Immature natural killer cell (primary cell): Measurements from ENCODE around the gene PPP1R17. TPM values are rescaled to one million over a fixed set of nuclear protein-coding genes. Genes with fewer than 3 reads are reported as not detected.

Experiments used
- DNase-seq, 3 donors: peaks; one replicate each; pipeline ENCODE4 v3.0.0; 2022; ENCODE audit warnings: mixed read lengths in 1 of 3
- H3K27ac Mint-ChIP-seq, 6 donors: one replicate each; pipeline ENCODE4 v1.8.0; 2020; ENCODE audit warnings: mixed read lengths in 6 of 6, mild to moderate bottlenecking in 5 of 6, inconsistent platforms in 4 of 6, moderate library complexity in 3 of 6
- H3K27me3 Mint-ChIP-seq, 3 donors: one replicate each; pipeline ENCODE4 v1.8.0; 2020 to 2021; ENCODE audit warnings: low read depth in 3 of 3, mild to moderate bottlenecking in 3 of 3, mixed read lengths in 3 of 3, moderate library complexity in 3 of 3, inconsistent platforms in 1 of 3
- H3K36me3 Mint-ChIP-seq, 3 donors: one replicate each; pipeline ENCODE4 v1.8.0; 2020; ENCODE audit warnings: mixed read lengths in 3 of 3, inconsistent platforms in 2 of 3, mild to moderate bottlenecking in 2 of 3
- H3K4me1 Mint-ChIP-seq, 2 donors: one replicate each; pipeline ENCODE4 v1.8.0; 2020; ENCODE audit warnings: inconsistent platforms in 2 of 2, mild to moderate bottlenecking in 2 of 2, mixed read lengths in 2 of 2, moderate library complexity in 1 of 2
- H3K4me3 Mint-ChIP-seq, 5 donors: one replicate each; pipeline ENCODE4 v1.8.0; 2020; ENCODE audit warnings: mild to moderate bottlenecking in 5 of 5, mixed read lengths in 5 of 5, inconsistent platforms in 3 of 5, moderate library complexity in 3 of 5
- H3K9me3 Mint-ChIP-seq, 6 donors: one replicate each; pipeline ENCODE4 v1.8.0; 2020; ENCODE audit warnings: mild to moderate bottlenecking in 6 of 6, mixed read lengths in 6 of 6, inconsistent platforms in 4 of 6, moderate library complexity in 3 of 6
- polyA plus RNA-seq, 3 donors: library from polyadenylated mRNA; unstranded; fragments of 300-500 nt; fragmentation: Illumina TruSeq; gene quantifications; one replicate each; pipeline ENCODE4 v1.2.3, GENCODE V29; 2021

Gene PPP1R17
- polyA plus RNA-seq, 3 donors from 2014 or later: not detected

DNA sequence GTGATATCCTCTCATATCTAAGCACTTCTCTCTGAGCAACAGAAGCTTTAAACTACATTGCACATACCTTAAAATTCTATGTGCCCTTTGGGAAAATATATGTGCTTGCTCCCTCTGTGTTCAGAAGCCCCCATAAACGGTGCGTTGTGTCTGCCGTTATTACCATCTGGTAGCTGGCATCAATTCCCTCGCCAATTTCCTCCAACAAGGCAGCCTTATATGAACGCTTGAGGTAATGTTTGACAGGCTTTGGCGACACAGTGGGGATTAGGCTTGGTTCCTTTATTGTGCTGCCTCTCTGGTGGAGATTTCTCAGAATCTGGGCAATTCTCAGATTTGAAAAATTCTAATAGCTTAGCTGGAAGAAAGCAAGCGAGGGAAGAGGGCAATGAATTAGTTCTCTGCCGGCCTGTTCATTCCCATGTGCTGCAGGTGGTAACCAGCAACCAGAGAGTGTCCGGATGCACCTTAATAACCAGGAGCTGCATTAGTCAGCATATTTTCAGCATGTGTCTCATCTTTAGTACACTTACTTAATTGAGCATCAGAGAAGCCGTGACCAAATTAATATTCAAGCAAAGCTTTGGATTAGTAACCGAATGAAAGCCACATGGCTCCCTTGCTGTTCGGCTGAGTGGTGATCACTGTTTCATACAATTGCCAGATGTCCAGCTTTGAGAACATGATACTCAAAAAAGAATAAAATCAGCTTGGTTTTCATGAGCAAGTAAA, 7.3 kb upstream of the PPP1R17 start:
- H3K36me3 Mint-ChIP-seq: no peaks in the 10 kb centered on the region
- no peak overlapping the region for H3K27ac Mint-ChIP-seq
- DNase-seq: no peak
- H3K9me3 Mint-ChIP-seq: peaks cover 0 to 16% (median under 1%) of the 10 kb centered on the region in 6 donors
- H3K4me1 Mint-ChIP-seq: no peaks in the 10 kb centered on the region
- peaks cover 0 to 4% (median 0%) of the 10 kb centered on the region in 3 donors for H3K27me3 Mint-ChIP-seq
- no peak overlapping the region for H3K4me3 Mint-ChIP-seq

DNA sequence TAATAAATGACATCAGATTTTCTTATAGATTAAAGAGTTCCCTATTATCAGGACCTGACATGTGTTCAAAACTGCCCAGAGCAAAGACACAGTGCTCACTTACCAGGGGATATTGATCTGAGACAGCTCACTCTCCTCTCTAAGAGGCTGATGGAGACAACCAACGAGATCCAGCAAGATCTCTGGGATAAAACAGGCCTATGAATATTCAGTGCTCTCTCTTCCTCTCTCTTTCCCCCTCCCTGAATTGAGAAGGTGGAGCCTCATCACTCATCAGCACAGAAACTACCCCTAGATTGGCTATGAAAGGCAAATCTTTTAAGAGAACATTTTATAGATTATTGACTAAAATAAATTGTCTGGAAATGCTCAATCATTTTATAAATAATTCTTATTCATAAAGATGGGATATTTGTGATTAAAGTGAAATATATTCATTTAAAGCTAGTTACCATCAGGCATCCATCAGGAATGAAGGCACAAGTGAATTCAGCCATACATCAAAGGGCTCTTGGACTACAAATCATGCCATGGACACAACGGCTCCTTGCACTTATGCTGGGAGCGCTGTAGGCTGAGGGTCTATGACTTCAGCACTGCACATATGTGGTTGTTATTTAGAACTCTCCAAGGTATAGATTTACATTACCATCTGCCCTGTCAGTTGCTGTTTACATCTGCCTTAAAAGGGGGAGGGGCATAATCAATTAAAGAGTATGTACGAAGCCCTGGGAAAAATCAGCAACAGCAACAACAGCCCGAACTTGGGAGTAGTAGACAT, 3.4 kb upstream of the PPP1R17 start:
- Mint-ChIP-seq H3K4me3 (no peak overlapping the region), H3K27me3 (no peaks in the 10 kb centered on the region), H3K36me3 (no peaks in the 10 kb centered on the region), H3K4me1 (no peaks in the 10 kb centered on the region), H3K9me3 (peaks cover 0 to 16% (median under 1%) of the 10 kb centered on the region in 6 donors), H3K27ac (no peak overlapping the region)
- no peak for DNase-seq

DNA sequence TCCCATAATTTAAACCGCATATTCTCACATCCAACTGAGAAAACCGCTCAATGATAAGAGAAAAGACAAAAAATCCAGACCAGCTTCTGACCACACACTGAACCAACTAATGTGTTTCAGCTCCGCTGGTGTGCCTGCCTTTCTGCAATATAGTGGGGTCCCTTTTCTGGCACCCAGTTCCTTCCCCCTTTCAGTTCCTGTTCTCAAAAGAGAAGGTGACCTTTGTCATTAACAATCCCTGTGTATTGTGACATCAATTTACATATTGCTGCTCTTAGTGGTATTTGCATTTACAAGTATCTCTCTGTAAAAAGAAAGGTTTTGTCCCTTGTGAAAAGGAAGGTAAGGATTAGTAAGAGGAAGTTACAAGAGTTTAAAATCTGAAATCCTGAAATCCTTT, 1.4 kb downstream of the PPP1R17 start:
- H3K27ac Mint-ChIP-seq: no peak overlapping the region
- peaks cover 0 to 3% (median 0%) of the 10 kb centered on the region in 6 donors for H3K9me3 Mint-ChIP-seq
- no peaks in the 10 kb centered on the region for H3K27me3 Mint-ChIP-seq
- no peaks in the 10 kb centered on the region for H3K36me3 Mint-ChIP-seq
- no peak for DNase-seq
- no peak overlapping the region for H3K4me3 Mint-ChIP-seq
- no peaks in the 10 kb centered on the region for H3K4me1 Mint-ChIP-seq

DNA sequence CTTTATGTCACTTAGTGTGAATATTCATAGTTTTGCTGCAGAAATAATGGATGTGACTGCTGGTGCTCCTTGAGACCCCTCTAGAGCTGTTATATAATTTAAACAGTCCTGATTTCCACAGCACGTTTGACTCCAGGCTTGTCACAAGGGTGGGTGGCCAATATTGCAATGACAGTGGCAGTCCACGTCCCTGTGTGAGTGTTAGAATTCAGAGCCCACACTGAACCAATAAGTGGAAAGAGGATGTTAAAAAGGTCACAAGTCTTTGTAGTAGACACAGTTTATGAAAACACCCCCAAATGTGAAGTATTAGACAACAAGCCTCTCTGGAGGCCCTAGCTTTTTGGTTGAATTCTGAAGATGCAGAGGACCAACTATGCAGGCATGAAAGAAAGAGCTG, 2.0 kb downstream of the PPP1R17 start:
- no peak overlapping the region for H3K4me3 Mint-ChIP-seq
- H3K4me1 Mint-ChIP-seq: no peaks in the 10 kb centered on the region
- DNase-seq: no peak
- H3K36me3 Mint-ChIP-seq: no peaks in the 10 kb centered on the region
- H3K27ac Mint-ChIP-seq: no peak overlapping the region
- peaks cover 0 to 3% (median 0%) of the 10 kb centered on the region in 6 donors for H3K9me3 Mint-ChIP-seq
- H3K27me3 Mint-ChIP-seq: no peaks in the 10 kb centered on the region

DNA sequence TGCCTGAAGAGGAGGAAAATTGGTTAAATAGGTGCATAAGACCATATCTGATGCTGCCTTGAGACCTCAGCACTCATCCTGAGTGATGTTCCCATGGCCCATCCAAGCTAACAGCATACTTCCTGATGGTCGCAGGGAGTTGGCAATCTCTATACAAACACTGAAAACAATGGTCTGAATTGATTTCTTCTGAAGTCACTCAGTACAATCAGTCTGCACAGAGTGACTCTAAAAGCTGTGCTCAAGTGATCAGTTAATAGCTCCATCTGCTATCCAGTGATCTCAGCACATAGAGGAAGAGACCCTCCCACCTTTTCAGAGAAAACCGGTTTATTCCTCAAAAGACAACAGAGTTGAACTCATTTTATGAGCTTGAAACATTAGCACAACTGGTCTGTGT, 3.9 kb downstream of the PPP1R17 start:
- H3K9me3 Mint-ChIP-seq: peaks cover 0 to 5% (median 0%) of the 10 kb centered on the region in 6 donors
- no peaks in the 10 kb centered on the region for H3K36me3 Mint-ChIP-seq
- DNase-seq: no peak
- H3K4me3 Mint-ChIP-seq: no peak overlapping the region
- no peak overlapping the region for H3K27ac Mint-ChIP-seq
- no peaks in the 10 kb centered on the region for H3K27me3 Mint-ChIP-seq
- no peaks in the 10 kb centered on the region for H3K4me1 Mint-ChIP-seq

DNA sequence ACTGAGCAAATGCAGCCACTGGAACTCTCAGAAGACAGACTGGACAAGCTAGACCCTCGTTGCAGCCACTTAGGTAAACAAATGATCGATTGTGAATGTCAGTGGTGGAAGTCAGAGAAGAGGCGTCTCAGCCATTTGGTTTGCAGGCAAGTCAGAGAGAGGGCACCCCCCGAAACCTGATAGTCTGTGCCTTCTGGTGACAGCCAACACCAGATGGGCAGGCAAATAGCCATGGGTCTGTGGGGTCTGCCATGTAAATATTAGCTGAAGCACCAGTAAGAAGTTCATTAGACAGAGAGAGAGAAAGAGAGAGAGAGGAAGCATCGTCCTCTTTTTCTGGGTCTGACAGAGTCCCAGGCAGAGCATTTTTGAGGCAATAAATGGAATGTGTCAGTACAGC, 5.4 kb downstream of the PPP1R17 start:
- Mint-ChIP-seq H3K4me1 (no peaks in the 10 kb centered on the region), H3K27me3 (no peaks in the 10 kb centered on the region), H3K4me3 (no peak overlapping the region), H3K36me3 (no peaks in the 10 kb centered on the region), H3K27ac (no peak overlapping the region), H3K9me3 (peaks cover 0 to 5% (median 0%) of the 10 kb centered on the region in 6 donors)
- no peak for DNase-seq

DNA sequence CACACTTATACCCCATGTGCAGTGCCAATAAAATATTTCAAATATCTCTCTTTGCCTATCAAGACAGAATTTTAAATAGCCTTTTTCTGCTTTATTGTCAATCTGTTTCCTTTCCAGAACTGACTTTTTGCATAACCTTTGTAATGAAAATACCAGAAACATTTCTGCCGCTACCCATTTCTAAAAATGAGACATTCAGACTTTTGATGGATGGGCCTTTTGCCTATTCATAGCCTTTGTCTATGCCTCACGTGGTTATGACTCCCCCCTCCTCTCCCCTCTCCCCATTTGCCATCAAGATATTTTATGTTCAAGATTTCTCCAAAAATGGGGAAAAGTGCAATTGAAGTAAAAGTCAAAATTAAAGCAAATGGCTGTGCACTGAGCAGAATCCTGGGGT, 5.9 kb downstream of the PPP1R17 start:
- no peaks in the 10 kb centered on the region for H3K36me3 Mint-ChIP-seq
- no peak for DNase-seq
- no peak overlapping the region for H3K27ac Mint-ChIP-seq
- H3K27me3 Mint-ChIP-seq: no peaks in the 10 kb centered on the region
- H3K4me1 Mint-ChIP-seq: no peaks in the 10 kb centered on the region
- H3K4me3 Mint-ChIP-seq: no peak overlapping the region
- peaks cover 0 to 5% (median 0%) of the 10 kb centered on the region in 6 donors for H3K9me3 Mint-ChIP-seq

DNA sequence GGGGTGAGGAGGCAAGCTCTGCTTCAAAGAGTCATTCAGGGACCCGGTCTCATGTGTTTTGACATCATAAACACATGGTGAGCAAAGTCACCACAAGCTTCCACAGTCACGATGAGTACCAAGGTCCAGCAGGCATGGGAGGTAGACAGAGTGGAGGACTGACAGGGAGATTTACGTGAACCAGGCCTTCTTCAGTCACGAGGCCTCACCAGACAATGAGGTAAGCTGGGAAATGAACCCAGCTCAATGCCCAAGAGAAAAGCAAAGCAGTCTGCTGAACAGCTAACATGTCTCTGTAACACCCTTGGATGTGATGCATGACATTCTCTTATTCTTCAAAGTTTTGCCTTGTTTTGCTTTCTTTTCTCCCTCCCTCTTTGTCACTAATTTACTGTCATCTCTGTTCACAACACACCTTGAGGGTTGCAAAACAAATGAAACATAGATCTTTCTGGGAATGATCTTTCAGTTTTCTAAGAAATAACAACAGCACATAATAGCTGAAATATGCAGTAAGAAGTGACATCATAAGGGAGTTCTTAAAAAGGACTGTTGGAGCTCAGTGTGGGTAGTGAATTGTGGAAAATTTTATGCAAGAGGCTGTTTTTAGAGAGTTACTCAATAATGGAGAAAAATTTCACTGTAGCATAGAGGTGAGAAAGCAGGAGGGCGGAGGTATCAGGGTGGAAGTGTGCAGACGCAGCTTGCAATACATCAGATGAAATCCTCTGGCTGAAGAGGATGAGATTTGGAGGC, 9.0 kb downstream of the PPP1R17 start:
- no peak overlapping the region for H3K27ac Mint-ChIP-seq
- no peak overlapping the region for H3K4me3 Mint-ChIP-seq
- DNase-seq: no peak
- no peaks in the 10 kb centered on the region for H3K36me3 Mint-ChIP-seq
- H3K9me3 Mint-ChIP-seq: peaks cover 0 to 2% (median 0%) of the 10 kb centered on the region in 6 donors
- H3K4me1 Mint-ChIP-seq: no peaks in the 10 kb centered on the region
- no peaks in the 10 kb centered on the region for H3K27me3 Mint-ChIP-seq

DNA sequence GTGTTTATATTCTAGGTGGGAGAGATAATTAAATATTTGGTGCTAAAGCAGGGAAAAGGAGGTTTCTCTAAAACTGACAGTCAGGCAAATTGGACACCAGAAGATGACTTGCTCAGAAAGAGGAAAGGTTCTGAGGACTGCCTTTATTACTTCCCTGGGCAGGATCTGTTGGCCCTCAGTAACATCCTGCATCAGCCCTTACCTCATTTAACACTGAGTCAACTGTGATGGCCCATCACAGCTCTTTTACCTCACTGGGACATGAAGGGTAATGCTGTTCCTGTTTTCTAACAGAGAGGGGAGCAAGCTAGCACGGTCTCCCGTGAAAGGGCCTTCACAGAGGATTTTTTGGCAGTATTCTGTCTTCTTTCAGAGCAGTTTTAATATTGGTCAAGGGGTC, 12.0 kb downstream of the PPP1R17 start:
- H3K4me1 Mint-ChIP-seq: no peaks in the 10 kb centered on the region
- H3K27ac Mint-ChIP-seq: no peak overlapping the region
- H3K27me3 Mint-ChIP-seq: no peaks in the 10 kb centered on the region
- H3K9me3 Mint-ChIP-seq: peaks cover 0 to 2% (median 0%) of the 10 kb centered on the region in 6 donors
- DNase-seq: no peak
- no peaks in the 10 kb centered on the region for H3K36me3 Mint-ChIP-seq
- H3K4me3 Mint-ChIP-seq: no peak overlapping the region

DNA sequence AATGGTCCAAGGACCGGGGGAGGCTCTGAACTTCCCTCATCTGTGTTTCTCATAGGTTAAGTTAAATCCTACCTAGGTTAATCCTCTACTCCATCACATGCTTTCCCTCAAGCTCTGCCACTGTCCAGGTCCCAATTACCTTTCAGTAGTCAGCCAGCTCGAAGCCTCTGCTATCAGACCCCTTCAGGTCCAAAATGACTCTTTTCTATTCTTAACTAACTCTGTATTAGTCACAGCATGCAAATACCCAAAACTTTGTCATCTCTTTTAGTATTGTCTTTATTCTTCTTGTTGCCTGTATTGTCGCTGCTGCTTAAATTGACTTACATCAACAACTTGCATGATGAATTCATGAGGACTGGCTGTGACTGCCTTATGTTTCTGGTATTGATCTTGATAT, 15.3 kb downstream of the PPP1R17 start:
- no peak overlapping the region for H3K4me3 Mint-ChIP-seq
- no peaks in the 10 kb centered on the region for H3K9me3 Mint-ChIP-seq
- no peak overlapping the region for H3K27ac Mint-ChIP-seq
- H3K27me3 Mint-ChIP-seq: no peaks in the 10 kb centered on the region
- no peaks in the 10 kb centered on the region for H3K4me1 Mint-ChIP-seq
- no peak for DNase-seq
- no peaks in the 10 kb centered on the region for H3K36me3 Mint-ChIP-seq

DNA sequence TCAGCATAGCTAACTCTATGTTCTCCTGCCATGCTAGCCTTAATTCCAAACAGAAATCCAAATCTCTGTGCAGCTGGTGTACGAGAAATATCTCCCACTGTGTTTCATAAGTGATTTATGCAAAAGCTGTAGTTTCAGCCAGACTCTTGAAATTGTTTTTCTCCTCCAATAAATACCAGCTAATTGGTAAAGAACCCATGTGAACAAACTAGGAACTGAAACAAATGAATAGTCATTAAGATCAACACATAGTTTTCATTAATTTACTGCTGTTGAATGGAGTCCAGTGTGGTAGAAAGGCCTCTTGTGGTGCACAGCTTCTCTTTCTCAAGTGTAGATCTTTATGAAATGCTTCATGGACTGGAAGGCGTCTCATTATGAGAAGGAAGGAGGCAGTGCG, 18.4 kb downstream of the PPP1R17 start:
- Mint-ChIP-seq H3K36me3 (no peaks in the 10 kb centered on the region), H3K4me1 (no peaks in the 10 kb centered on the region), H3K27me3 (no peaks in the 10 kb centered on the region), H3K4me3 (no peak overlapping the region), H3K27ac (no peak overlapping the region), H3K9me3 (no peaks in the 10 kb centered on the region)
- DNase-seq: no peak

DNA sequence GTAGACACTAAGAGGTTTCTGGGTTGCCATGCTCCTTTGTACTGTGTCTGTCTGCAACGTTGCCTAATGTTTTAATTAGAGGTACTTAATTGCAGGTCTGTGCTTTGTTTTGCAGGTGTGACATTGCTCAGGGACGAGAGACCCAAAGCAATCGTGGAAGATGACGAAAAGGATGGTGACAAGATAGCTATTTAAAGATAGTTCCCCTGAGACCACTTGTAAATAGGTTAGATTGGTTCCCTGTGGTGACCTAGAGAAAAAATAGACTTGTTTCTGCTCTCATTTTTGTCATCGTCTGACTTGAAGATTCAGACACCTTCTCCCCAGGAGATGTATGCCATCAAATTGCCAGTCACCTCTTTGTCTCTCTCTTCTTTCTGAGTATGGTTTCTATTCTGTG, 20.1 kb downstream of the PPP1R17 start:
- peaks cover 0 to 2% (median 0%) of the 10 kb centered on the region in 3 donors for H3K27me3 Mint-ChIP-seq
- no peaks in the 10 kb centered on the region for H3K36me3 Mint-ChIP-seq
- no peak for DNase-seq
- no peak overlapping the region for H3K4me3 Mint-ChIP-seq
- H3K4me1 Mint-ChIP-seq: no peaks in the 10 kb centered on the region
- H3K27ac Mint-ChIP-seq: no peak overlapping the region
- peaks cover 0 to 3% (median 0%) of the 10 kb centered on the region in 6 donors for H3K9me3 Mint-ChIP-seq

DNA sequence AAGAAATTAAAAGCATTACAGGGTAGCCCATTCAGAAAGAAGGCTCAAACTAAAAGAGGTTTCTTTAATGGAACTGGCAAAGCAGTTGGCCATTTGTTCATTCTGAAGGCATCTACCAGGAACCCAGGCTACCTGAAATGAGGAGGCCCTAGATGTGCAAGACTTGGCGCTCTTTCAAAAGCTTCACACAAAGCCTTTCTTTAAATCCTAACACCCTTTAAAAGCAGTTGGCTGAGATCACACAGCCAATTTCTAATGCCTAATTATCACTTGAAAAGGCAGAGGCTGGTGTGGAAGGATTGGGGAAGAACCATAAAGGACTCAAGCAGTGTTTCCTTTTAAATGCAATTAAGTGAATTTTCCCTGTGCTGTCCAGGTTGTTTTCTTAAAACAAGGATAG, 23.2 kb downstream of the PPP1R17 start:
- Mint-ChIP-seq H3K27ac (no peak overlapping the region), H3K4me1 (no peaks in the 10 kb centered on the region), H3K36me3 (no peaks in the 10 kb centered on the region)

DNA sequence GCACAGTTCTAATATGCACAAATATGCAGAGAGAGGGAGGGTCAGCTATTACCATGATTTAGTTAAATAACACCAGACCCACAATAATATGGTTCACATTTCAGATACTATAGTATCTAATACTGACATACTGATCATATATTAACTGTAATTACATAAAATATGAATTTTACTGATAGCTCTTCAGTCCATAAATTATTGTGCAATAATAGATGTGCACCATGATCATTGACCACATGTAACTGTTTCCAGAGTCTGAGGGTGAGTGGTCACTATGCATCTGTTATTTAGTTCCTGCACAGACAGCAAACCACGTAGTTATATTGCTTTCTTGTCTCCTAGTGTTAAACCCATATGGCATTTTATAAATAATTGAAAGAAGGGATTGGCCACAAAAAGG, 29.3 kb downstream of the PPP1R17 start:
- Mint-ChIP-seq H3K27me3 (peaks cover 0 to 2% (median 0%) of the 10 kb centered on the region in 3 donors), H3K36me3 (no peaks in the 10 kb centered on the region), H3K4me1 (no peaks in the 10 kb centered on the region), H3K27ac (no peak overlapping the region), H3K9me3 (peaks cover 0 to 11% (median 4%) of the 10 kb centered on the region in 6 donors), H3K4me3 (no peak overlapping the region)
- DNase-seq: no peak

More for the DNA sequence above, 23.2 kb downstream of the PPP1R17 start:
- no peak for DNase-seq
- Mint-ChIP-seq H3K4me3 (no peak overlapping the region), H3K9me3 (peaks cover 0 to 11% (median 4%) of the 10 kb centered on the region in 6 donors), H3K27me3 (peaks cover 0 to 2% (median 0%) of the 10 kb centered on the region in 3 donors)
